Activated CD8-positive, alpha-beta memory T cell treated with anti-CD3 and anti-CD28 coated beads for 24 hours (primary cell): Measurements from ENCODE around the gene SUCLG2.

Experiments
- DNase-seq: peaks from one replicate; pipeline ENCODE4 v3.0.0-alpha.2; 2020

SUCLG2 gene, protein sequence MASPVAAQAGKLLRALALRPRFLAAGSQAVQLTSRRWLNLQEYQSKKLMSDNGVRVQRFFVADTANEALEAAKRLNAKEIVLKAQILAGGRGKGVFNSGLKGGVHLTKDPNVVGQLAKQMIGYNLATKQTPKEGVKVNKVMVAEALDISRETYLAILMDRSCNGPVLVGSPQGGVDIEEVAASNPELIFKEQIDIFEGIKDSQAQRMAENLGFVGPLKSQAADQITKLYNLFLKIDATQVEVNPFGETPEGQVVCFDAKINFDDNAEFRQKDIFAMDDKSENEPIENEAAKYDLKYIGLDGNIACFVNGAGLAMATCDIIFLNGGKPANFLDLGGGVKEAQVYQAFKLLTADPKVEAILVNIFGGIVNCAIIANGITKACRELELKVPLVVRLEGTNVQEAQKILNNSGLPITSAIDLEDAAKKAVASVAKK

DNA sequence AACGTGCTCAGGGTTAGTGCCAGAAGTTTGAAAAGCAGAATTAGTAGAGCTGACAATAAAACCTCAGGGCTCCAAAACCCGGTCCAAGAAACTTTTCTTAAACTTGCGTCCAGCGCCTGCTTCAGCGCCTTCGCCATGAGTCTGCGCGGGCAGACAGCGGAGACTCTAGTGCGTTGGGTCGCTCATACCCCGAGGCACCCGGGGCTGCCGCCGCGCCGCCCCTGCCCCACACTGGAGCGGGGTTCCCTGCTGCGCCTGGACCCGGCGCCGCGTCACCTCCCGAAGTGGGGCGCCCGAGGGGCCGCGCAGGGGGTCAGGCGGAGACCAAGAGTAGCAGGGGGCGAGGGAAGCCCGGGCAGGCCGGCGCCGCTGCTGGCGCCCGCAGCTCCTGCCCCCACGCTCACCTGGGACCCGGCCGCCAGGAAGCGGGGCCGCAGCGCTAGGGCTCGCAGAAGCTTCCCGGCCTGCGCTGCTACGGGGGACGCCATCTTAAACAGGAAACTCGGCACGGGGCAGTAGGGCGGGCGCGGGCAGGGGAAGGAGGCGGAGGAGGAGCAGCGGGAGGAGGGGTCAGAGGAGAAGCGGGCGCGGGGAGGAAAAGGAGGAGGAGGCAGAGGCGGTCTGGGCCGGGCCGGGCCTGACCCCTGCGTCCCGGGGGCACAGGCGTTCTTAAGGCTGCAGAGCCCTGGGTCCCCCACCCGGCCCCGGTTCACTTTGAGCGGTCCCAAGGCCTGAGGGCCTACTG is at the start of gene SUCLG2:
Gene SUCLG2 (minus strand): TSS at position 514 of the 745 bp plus-strand sequence. CDS start 26 bp downstream, at position 488.
- peak; percentile 92 for DNase-seq

DNA sequence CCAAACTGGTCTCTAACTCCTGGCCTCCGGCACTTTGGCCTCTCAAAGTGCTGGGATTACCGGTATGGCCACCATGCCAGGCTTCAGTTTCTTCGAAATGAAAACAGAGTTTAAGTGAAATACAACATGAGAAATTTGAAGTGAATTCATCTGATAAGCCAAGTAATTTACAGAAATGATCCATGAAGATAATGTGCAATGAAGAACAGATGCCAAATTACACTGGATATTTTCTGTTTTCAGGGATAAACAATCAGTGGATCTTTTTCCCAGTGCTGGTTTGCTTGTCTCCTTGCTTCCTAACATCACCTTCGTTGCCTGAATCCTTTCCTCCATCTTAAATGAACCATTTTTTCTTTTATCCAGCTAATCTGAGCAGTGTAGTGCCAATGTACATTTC is 46.2 kb upstream of the SUCLG2 start:
- DNase-seq = no peak

DNA sequence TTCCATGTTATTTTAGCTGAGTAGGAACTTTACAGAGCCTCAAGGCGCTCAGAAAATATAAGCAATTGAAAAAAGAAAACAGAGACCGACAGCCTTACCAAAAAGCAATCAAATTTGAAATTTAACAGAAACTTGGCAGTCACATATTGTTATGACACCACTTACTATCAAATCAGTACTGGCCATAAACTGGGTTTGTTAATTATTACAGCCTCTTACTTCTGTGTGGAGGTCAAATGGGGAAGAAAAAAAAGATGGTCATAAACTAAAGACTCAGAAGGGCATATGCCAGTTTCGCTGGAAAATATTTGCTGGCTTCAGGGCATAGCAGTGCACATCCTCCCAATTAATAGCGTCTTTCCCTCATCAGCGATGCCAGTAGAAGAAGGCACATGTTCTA is 45.5 kb upstream of the SUCLG2 start:
- DNase-seq = no peak

DNA sequence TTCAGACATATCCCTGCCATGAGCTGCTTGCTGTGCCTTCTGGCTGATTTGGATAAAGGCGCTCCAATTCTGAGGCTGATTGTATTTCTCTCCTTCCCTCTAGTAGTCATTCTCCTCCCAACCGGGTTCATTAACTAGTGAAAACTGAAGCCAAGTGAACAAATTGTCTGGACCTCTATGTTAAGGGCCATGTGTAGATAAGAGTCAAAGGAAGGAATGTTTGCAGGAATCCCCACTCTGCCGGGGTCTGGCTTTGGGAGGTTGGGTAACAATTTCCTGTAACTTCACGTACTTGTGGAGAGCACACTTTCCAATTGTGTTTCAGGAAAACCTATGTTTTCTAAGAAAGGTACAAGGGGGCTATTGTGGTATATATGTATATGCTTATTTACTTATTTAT is 38.2 kb upstream of the SUCLG2 start:
- no peak for DNase-seq

DNA sequence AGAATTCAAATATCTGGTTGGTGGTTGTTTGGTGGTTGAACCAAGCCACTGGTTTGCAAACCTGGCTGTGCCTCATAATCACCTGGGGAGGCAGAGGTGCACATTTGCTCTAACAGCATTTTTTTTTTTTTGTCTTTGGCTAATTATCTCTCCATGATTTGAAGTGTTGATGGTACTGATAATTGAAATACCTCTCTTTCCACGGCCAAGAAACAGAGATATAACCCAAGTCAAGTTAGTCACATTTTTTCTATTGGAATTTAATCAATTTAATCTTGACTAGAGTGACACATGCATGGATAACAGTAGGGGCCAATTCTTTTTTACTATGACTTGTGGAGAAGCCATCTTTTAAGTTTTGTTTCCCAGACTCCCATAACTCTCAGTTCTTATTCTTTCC is 37.5 kb upstream of the SUCLG2 start:
- DNase-seq = no peak

DNA sequence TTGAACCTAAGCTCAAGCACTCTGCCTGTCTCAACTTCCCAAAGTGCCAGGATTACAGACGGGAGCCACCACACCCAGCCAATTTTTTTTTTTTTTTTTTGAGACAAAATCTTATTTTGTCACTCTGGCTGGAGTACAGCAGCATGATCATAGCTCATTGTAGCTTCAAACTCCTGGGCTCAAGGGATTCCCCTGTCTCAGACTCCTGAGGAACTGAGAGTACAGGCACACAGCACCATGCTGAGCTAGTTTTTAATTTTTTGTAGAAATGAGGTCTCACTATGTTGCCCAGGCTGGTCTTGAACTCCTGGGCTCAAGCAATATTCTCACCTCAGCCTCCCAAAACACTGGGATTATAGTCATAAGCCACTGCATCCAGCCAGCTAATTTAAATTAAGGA is 36.8 kb upstream of the SUCLG2 start:
- no peak for DNase-seq

DNA sequence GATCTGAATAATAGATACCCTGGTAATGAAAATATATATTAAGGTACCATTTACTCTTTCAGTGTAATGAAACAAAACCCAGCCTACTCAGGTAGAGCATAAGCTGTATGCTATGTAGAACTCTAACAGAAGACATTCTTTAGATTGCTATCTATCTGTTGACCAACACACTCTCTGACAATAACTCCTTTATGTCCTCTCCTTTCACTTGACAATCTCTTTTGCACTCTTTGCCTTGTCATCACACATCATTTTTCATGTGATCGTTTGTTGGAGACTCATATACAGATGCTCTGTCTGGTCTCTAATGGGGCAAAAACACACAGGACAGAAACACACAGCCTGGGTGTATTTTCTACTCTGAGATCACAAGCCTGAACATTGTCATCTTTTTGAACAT is 35.4 kb upstream of the SUCLG2 start:
- no peak for DNase-seq

DNA sequence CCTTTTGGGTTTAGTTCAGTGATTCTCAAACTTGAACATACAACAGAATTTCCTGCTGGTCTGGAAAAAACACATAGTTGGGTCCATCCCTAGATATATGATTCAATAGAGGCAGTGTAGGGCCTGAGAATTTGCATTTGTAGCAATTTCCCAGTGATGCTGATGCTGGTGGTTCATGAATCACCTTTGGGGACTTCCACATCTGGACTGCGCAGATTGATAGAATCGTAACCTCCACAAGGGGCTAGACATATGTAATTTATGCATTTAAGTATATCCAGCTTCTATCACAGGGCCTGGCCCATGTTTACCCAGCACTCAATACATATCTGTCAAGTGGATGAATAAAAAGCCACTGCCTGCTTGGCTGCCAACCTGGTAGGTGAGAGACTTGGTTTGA is 33.8 kb upstream of the SUCLG2 start:
- no peak for DNase-seq

DNA sequence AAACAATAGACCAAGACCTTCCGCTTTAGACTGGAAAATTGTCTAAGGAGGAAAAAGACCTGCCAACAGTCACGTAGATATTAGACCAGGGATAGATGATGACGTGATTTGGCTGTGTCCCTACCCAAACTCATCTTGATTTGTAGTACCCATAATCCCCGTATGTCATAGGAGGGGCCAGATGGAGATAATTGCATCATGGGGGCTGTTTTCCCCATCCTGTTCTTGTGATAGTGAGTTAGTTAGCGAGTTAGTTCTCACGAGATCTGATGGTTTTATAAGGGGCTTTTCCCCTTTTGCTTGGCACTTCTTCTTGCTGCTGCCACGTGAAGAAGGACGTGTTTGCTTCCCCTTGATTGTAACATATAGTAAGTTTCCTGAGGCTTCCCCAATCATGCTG is 31.7 kb upstream of the SUCLG2 start:
- DNase-seq = no peak

DNA sequence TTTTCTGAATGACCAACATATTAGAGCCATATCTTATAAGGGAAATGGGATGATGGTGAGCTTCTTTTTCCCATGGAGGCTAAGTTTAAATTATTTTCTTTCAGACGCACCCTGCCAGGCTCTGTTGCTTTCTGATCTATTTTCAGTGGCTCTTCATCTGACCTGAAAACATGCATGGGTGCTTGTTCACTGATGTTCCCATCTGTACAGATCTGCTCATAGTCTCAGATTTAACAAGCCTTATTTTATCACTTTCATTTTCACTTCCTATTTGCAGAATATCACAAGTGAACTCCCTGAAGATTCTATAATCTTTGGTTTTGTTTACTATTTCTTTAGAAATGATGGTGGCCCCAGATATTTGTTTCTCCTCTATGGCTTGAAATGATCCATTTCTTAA is 31.1 kb upstream of the SUCLG2 start:
- no peak for DNase-seq

DNA sequence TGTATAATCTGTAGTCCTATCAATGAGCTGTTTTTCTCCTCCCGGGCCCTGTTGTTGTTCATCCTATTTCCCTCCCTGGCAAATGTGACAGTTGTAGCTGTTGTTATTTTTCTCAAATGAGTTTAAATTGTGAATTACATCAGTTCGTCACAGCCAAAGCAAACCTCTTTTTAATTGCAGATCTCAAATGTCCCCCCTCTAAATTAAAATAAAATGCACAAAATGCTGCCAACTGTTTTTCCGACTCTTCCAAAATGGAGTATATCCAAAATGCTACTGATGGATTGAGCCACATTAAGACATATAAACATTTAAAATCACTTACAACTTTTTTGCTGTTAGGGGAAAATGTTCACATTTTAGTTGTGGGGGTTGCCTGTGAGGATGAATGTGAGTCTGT is 29.8 kb upstream of the SUCLG2 start:
- no peak for DNase-seq

DNA sequence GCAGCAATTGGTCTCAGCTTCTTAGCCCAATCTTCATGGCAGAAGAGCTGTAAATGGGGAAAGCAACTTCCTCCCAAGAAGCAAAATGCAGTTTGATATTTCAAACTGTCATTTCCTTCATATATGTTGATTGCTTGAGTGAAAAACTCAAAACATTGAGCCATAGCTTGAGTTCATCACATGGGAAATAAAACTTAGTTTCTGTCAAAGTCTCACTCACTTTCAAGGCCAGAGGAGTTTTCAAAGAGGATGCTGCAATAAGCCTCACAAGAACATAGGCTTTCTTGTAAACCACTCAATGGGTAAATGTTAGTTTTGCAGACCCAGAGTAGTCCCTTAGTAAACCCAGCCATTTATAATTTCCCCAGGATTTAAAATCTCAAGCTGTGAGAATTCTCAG is 29.1 kb upstream of the SUCLG2 start:
- no peak for DNase-seq

DNA sequence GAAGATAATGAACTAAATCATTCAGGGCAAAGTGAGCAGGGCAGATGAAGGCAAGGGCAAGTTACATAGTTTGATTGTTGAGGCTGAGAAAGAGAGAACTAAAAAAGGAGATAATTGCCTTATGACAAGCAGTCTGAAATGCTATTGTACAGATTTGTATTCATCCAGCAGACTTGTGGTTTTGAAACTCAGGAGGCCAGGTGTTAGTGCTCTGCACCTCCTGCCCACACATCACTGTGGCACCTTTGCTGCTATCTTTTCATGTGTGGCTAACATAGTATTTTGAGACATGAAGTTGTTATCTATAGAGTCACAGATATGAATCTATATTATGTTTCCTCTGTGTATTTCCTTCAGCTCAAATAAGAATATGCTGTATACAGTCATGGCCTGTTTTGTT is 24.3 kb upstream of the SUCLG2 start:
- DNase-seq = no peak

DNA sequence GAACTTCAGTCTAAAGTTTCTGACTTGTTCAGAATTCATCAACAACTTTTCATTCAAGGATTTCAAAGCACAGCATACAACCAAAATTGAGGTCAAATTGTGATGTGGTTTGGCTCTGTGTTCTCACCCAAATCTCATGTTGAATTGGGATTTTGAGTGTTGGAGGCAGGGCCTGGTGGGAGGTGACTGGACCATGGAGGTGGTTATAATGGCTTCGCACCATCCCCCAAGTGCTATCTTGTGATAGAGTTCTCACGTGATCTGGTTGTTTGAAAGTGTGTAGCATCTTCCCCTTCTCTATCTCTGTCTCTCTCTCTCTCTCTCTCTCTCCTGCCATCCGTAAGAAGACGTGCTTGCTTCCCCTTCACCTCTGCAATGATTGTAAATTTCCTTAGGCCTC is 19.6 kb upstream of the SUCLG2 start:
- DNase-seq = no peak

DNA sequence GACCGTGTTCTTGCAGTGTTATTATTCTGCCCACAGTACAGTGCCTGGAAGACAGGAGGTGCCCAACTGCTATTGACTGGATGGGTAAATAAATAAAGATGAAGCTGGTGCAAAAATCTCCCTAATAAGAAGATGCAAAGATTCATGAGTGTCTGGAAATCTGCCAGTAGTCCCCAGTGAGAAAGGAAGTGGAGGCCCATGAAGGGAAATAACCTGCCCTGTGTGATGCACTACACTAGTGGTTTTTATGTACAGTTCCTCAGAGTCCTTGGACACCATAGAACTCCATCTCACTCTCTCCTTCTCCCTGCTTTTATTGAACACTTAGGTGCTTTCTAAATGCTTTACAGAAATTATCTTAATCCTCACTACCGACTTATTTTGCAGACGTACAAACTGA is 8.3 kb upstream of the SUCLG2 start:
- no peak for DNase-seq

DNA sequence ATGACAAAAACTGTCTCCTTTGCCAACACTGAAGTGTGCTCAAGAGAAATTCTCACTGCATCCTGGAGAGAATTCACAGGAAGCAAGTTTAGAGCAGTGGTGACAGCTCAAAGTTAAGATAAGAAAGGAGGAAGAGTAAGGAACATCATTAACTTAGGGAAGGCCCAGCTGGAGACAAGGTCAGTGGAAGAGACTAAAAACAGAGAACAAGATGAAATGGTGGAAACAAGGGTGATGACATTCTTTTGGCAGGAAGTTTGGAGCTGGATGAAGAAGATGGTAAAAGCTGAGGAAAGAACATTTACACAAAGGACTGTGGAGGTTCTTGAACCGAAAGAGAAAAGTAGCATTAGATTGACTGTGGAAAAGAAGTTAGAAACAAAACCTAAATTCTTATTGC is 6.7 kb upstream of the SUCLG2 start:
- DNase-seq = no peak

DNA sequence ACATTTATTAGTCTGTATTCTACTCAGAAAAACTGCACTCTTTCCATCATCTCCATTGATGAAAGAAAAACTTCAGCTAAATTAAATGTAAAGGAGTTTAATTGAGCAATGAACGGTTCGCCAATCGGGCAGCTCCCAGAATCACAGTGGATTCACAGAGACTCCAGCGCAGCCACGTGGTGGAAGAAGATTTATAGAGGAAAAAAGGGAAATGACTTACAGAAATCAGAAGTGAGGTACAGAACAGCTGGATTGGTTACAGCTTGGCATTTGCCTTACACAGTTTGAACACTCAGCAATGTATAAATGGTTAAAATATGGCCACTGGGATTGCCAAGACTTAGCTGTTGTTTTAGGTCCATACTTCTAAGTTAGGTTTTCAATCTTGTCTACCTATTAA is 2.8 kb upstream of the SUCLG2 start:
- no peak for DNase-seq

DNA sequence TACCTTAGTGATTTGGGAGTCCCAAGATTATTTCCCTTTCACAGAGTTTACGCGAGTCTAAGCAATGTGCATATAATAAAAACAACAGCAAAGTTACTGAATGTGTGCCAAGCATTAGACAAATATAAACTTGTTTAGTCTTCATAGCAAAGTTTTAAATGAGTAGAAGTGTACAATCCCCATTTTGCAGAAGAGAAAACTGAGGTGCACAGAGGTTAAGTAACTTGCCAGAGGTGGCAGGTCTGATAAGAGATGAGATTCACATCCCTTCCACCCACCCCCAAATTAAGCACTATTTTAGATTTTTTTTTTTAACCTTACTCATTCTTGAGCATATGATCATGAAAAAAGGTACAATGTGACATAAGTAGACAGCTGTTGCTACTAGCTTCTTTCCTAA is 2.2 kb upstream of the SUCLG2 start:
- DNase-seq = no peak

DNA sequence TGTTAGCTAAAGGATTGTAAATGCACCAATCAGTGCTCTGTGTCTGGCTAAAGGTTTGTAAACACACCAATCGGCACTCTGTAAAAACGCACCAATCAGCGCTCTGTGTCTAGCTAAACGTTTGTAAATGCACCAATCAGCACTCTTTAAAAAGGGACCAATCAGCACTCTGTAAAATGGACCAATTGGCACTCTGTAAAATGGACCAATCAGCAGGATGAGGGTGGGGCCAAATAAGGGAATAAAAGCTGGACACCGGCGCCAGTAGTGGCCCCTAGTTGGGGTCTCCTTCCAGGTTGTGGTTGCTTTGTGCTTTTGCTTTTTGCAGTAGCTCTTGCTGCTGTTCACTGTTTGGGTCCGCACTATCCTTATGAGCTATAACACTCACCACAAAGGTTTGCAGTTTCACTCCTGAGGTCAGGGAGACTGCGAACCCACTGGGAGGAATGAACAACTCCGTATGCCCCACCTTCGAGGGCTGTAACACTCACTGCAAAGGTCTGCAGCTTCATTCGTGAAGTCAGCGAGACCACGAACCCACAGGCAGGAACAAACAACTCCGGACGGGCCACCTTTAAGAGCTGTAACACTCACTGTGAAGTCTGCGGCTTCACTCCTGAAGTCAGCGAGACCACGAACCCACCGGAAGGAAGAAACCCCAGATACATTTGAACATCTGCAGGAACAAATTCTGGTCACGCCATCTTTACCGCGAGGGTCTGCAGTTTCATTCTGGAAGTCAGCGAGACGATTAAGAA is 1.1 kb upstream of the SUCLG2 start:
- peak; percentile 87 for DNase-seq

DNA sequence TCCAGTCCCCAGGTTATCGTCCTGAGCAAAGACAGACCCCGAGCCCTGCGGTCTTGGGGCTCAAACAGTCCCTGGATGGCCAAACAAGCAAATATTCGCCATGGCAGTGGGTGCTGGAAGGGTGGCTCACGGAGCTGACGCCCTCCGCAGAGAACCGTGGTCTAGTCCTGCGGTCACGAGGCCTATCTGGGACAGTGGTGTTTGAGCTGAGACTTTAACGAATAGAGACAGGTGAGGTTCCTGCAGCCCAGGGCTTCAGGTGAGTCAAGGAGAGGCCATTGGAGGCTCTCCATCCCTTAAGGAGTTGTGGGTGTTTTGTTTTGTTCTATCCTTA is 399 bp upstream of the SUCLG2 start:
- no peak for DNase-seq

DNA sequence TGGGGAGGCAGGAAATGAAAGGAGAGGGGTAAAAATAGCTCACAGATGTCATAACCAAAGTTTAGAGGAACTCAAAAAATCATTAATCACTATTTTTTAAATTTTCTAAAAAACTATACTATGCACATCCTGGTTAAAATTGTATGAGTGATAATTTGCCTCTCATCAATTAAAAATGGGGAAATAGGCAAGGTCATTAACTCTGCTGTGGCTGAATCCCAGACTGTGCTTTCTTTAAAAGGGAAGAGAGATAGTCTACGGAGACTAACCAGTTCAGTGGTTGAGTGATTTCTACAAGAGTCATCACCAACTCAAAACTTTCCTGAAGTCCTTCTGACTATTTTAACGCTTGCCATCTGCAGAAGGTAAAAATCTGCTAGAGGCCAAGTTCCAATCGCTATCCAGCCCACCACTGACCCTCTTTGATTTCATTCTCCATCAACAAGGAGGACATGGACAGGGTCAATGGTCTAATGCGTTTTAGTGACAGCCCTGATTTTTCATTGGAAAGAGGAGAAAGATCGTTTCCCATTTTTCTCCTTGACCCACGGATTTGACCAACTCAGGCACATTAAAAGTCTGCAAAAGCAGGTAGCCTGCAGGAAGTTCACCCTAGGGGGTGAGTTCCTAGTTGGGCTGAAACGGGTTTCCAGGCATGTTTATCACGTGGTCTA is 850 bp downstream of the SUCLG2 start:
- DNase-seq = no peak

DNA sequence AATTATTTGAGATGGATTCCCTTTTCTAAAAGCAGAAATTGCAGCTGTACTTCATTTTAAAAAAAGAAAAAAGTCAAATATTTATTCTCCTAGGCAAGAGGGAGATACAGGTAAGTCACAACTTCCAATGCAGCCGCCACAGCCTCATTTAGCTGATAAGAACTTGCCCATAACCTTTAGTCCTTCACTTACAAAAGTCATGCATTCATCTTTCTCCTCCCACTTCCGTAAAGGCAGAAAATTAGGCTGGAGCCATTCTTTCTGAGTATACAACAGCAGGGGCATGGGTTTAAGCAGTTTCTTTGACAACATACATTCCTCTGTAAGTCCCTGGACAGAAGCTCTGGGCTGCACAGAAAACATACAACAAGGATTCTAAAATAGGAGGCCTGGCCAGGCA is 4.3 kb downstream of the SUCLG2 start:
- DNase-seq = no peak

DNA sequence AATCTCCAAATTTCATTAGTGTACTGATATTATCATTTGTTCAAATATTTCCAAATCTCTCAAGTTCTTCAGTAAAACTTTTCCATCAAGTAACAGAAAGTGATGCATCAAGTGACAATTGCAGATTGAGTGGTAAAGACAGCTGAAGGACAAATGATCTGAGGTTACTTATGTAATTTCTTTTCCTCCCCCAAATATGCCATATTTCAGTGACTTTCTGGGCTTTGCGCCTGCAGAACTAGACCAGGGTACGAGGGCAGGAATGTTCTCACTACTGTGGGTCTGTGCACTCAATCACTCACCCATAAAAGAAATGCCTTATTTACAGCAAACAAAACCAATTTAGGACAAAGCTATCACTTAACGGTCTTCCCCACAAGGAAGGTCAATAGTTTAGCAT is 4.7 kb downstream of the SUCLG2 start:
- no peak for DNase-seq
